Suprapubic skin (tissue), 3 donors: Measurements from ENCODE around the gene BCS1L.

Experiments
- CTCF ChIP-seq, 2 donors: fragments of 200-600 bp in 1 of 2; fragments of 450-650 bp in 1 of 2; sonication (generic) in 1 of 2; IDR thresholded peaks; one replicate each; pipeline ENCODE4 v1.5.1; 2016 to 2019; ENCODE audit warnings: antibody characterized with exemption in 2 of 2, mild to moderate bottlenecking in 1 of 2, moderate library complexity in 1 of 2
- POLR2A ChIP-seq, 2 donors: fragments of 450-650 bp; IDR thresholded peaks; one replicate each; pipeline ENCODE4 v1.6.1; 2017; ENCODE audit warnings: antibody characterized with exemption in 2 of 2, mild to moderate bottlenecking in 2 of 2, moderate library complexity in 2 of 2

GRCh38 chr2:218622606-218623365, 36.7 kb upstream of the BCS1L start:
- TF ChIP-seq CTCF (IDR thresholded peaks at IDR 0.05) (no peak), POLR2A (IDR thresholded peaks at IDR 0.05) (no peak)
